HG03565 (cell line): Measurements from ENCODE around the gene C10orf71.

ENCODE experiments used
- ATAC-seq: cut with Tn5 transposase; IDR thresholded peaks from one replicate; pipeline ENCODE4 v1.9.1; 2021; ENCODE audit warnings: mild to moderate bottlenecking, moderate library complexity; ENCODE audit not compliant: unreplicated experiment

C10orf71 gene, protein sequence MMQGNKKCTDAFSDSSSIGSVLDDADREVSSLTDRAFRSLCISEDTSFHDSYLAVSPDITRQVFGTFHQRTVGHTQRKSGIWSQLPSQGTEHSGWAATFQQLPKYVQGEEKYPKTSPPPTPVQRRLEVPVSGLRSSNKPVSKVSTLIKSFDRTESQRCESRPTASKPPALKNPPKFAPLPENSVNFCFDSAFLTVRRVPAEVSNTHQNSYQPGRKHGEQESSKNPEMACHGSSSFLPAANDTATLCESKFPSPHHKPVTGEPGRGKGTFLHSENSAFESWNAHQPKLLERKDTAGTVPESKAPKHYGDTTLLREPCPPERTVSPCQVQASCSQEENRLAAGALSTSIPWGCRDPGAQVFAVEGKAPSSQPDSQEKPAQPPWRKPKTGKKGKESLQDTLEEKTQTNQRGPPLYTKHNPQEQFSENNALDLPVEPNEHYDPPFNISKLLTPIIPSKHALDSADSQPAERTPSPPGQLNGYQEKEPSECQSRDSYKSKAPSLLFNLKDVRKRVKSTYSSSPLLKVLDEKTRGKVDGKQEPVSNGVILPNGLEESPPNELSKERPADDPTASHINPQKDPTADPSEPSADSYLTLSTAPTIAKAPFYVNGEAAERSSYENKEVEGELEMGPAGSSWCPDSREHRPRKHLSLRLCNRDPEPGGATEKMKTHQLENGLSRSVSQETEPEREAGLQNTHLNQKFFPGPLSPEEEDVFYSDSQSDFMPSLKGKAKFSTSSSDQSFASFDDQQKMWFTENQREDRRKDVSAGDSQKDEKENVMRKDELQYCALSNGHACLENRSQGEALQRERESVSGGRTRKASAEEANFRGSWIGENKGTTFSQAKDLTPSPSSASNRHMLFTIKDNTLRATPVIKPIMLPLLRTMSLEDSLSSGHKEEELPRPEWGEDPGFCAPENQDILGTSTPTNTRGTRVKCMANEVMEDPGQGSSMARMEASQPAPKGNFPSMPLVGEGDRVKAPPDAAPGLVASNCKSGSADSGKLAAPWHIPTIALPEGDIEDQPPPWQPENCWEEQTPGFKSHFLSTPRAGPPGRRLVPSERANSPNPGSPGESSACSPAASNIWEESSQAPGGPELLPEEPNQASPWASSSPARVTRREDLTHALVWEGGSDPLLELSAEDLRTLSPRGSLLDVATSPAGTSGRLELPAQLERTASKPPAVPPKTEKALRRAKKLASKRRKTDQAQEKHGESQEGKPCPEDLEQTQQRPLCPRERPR (N-terminal part only)

DNA sequence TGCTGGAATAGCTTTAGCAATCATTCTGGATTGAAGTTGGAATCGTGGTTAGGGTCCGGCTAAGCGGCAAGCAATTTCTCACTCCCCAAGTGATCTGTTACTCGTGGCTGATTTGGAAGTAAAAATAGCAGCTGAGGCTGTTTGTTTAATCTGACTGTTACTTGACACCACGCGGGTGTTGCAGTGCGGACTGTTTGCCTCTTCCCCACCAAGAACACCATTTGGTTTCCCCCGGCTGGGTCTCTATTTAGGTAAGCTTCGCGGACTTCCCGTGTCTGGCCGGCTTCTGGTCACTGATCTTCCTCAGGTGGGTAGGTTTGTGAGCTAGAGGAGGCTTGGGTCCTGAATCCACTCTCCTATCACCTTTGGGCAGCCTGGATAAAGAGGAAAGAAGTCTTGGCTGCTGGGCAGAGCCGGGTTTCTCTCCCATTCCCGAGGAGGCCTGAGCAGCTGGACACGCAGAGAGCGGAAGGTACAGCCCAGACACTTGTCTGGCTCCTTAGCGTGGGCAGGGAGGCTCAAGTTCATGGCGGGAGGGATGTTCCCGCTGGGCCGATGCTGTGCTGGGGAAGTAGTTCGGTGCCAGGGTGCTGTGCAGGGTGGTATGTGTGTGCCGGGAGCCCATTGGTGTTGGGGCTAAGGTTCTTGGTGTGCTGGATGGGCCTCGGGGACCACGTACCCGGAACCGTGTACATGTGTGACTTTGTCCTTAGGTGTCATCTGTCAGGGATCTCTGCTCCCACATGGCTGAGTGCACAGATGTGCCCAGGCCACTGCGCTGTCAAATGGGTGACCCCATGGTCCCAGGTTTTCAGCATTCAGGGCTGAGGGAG is at the start of gene C10orf71:
Gene C10orf71 (plus strand): TSS at position 188 of the 833 bp plus-strand sequence. CDS start 23,376 bp downstream, outside the sequence.
- no peak for ATAC-seq

- no peak for ATAC-seq
These were observed 46.5 kb upstream of the C10orf71 start for GRCh38 chr10:49252313-49253034.

DNA sequence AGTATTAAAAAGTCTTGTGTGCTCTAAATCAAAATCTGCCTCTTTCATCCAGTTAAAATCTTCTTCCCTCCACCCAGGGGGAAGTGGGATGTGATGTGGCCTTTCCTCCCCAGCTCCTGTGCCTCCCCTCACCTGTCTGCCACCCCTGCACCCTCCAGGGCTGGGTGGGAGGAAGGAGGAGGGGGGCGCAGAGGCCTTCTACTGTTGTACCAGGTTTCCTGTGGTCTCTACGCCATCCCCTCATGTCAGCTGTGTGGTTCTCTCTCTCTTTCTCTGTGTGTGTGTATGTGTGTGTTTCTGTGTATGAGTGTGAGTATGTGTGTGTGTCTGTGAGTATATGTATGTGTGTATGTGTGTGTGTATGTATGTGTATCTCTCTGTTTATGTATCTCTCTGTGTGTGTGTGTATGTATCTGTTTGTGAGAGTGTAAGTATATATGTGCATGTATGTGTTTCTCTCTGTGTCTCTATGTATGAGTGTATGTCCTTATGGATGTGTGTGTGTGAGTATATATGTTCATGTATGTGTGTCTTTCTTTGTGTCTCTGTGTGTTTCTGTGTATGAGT is 45.5 kb upstream of the C10orf71 start:
- no peak for ATAC-seq

GRCh38 chr10:49254150-49254549 is 44.8 kb upstream of the C10orf71 start:
- ATAC-seq: no peak

- ATAC-seq: no peak
These were observed 44.2 kb upstream of the C10orf71 start for GRCh38 chr10:49254556-49255318.

DNA sequence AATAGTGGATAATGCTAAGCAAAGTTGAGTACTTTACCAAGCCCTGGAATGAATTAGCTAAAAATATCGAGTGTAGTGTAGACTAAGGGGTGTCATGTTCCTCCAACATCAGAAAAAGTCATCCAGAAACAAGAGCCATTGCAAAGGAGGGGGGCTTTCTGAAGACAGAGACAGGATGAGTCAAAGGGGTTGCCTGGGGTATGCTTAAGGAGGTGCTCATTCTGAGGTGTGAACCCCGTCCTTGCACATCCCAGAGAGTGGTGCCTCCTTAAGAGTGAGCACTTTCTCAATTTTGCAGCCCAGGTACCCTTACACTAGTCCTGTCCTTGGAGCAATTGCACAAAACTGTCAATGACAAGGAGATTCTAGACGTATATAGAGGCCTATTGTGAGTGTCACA is 43.1 kb upstream of the C10orf71 start:
- ATAC-seq: no peak

- ATAC-seq: no peak
These were observed 41.8 kb upstream of the C10orf71 start for GRCh38 chr10:49257154-49257553.

DNA sequence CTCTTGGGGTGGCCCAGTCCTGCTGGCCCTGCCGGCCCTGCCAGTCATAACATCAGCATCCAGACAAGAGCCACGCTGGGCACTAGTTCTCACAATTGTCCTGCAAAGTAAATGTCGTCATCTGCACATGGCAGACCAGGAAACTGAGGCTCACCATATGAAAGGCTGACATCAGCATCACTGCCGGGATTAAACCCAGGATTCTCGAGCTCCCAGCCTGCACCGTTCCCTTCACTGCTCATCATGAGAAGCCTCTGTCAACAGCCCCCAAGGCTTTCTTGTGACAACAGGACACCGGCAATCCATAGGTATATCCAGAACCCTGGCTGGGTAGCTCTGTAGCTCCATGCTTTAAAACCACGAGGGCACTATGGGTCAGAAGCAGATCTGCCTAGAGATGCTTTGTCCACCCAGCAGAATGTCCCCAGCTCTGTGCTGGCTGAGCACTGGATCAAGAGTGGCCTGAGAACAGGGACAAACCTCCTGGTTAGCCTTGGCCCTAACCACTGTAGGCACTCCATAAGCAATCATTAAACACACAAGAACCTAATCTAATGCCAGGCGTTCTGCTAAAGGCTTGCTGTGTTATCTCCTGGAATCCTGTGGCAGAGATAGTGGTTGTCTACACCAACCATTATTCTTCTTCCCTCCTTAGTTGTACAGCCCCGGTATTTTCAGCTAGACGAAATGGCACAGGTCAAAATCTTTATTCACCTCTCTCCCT is 41.2 kb upstream of the C10orf71 start:
- ATAC-seq: no peak

DNA sequence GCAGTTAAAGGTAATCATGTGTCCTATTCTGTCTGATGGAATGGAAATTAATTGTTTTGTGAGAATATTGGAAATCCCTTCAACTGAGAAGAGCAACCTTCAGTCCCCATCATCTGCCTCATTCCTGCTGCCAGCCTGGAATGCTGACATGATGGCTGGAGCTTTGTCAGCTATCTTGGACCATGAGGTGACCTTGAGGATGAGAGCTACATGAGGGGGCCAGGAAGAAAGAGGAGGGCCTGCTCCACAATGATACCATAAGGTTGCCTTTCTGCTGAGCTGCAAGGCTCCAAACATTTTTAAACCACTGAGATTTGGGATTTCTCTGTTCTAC is 40.7 kb upstream of the C10orf71 start:
- ATAC-seq: no peak

DNA sequence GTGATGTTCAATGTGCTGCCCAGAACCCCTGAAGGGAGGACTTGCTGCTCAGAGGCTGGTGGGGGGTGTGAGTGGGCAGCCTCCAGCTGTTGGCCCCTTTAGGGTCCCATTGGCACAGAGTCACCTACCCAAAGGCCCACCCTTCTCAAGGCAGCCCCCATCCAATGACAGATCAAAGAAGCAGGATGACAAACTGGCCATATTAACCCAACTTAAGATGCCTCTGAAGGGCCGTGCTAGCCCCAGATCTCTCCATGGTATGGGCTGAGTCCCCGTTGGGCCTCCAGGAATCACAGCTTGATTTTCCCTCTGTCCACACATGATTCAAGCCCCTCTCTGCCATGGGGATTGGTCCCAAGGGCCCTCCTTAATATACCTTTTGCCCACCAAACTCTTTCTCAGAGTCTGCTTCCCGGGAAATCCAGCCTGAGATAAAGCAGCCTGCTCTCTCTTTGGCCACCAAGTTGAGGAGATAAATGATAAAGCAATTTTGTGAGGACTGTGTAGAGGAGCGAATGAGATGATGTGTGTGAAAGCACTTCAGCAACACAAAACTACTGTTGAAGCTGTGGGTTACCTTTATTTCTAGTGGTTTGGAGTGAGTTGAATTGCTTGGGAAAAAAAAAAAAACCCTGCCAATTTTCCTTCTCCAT is 38.2 kb upstream of the C10orf71 start:
- ATAC-seq: no peak

- ATAC-seq: no peak
These were observed 35.4 kb upstream of the C10orf71 start for GRCh38 chr10:49263591-49263990.

DNA sequence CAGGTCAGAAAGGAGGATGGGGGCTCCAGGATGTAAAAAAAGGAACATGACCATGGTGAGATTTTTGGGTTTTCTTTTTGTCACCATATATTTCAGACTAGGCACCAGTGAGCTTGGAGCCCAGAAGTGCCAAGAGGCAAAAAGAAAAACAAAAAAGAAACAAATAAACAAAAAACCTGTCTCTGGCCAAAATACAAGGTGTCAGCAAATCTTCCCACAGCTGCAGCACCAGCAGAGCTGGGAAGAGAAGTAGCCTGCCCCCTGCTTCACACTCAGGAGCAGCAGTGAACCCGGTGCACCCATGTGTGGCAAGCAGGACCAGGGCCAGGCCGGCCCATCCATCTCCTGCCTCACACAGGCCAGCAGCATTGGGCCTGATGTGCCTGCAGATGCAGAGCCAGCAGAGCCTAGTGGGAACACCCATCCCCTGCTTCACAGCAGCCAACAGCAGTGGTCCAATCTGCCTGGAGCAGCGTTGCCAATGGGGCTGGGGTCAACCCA is 34.7 kb upstream of the C10orf71 start:
- no peak for ATAC-seq

DNA sequence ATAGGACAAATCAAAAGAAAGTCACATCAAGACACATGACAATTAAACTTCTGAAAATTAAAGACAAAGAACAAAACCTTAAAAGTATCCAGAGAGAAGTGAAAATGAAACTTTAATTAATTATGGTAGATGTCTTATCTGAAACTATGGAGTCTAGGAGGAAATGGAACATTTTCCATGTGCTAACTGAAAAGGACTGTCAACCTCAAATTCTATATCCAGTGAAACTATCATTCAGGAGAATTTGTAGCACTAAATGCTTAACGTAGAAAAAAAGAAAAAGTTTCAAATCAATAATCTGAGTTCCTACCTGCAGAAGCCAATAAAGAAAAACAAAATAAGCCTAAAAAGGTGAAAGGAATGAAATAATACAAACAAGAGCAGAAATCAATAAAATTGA is 33.1 kb upstream of the C10orf71 start:
- no peak for ATAC-seq

DNA sequence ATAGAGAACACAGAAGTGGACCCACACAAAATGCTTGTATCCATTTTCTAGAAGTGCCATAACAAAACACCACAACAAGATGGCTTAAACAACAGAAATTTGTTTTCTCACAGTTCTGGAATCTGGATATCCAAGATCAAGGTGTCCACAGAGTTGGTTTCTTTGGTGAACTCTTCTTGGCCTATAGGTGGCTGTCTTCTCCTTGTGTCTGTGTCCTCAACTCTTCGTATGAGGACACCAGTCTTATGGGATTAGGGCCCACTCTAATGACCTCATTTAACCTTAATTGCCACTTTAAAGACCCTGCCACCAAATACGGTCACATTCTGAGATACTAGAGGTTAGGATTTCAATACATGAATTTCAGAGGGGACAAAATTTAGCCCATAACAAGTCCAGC is 30.8 kb upstream of the C10orf71 start:
- ATAC-seq: no peak

- no peak for ATAC-seq
These were observed 29.4 kb upstream of the C10orf71 start for GRCh38 chr10:49269523-49269922.

DNA sequence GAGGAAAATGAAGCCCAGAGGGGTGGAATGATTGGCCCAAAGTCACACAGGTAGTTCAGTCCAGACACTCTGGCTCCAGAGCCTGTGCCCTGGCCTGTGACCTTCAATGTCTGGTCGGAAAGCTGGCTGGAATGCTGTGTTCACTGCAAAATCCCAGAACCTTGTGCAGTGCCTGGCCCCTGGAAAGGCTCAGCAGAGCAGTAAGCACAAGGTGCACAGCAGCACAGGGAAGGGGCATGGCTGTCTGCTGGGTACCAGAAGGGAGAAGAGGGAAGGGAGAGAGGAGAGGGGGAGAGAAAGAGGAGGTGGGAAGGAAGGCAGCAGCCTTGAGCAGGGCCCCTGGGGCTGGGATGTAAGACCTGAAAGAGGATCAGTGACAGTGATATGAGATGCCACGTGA is 28.4 kb upstream of the C10orf71 start:
- ATAC-seq: no peak

- ATAC-seq: no peak
These were observed 27.6 kb upstream of the C10orf71 start for GRCh38 chr10:49271346-49271745.
